Endometrial microvascular endothelial cells (primary cell): ENCODE measurements around the gene ELOVL6. TPM values are rescaled to one million over a fixed set of nuclear protein-coding genes. Genes with fewer than 3 reads are reported as not detected.
"Not testable (repeated sequence)": the region's sequence is repeated elsewhere in the genome, so short reads cannot be mapped to it uniquely, and the experiment has no call there.

Experiments used
- in situ Hi-C: cut with HindIII; loops from 2 replicates; pipeline ENCODE4 v1.10.0; 2017; ENCODE audit warnings: low sequenced_read_pairs, low pct_unique_long_range_greater_than_20kb; ENCODE audit errors: inconsistent ontology term
- total RNA-seq: library from RNA; depleted of rRNA; stranded (reverse); fragments of >200 nt; gene quantifications from one replicate; pipeline ENCODE4 v1.2.3, GENCODE V29; 2015; ENCODE audit errors: inconsistent ontology term

Gene ELOVL6
- total RNA-seq, 1 donor from 2014 or later: 7.7 TPM

GRCh38 chr4:110059556-110060191 lies 138.7 kb downstream of the ELOVL6 start:
- in situ Hi-C loops: no loop called here

- in situ Hi-C loops: no loop called here
Measured at GRCh38 chr4:110058677-110059076, 139.7 kb downstream of the ELOVL6 start.

DNA sequence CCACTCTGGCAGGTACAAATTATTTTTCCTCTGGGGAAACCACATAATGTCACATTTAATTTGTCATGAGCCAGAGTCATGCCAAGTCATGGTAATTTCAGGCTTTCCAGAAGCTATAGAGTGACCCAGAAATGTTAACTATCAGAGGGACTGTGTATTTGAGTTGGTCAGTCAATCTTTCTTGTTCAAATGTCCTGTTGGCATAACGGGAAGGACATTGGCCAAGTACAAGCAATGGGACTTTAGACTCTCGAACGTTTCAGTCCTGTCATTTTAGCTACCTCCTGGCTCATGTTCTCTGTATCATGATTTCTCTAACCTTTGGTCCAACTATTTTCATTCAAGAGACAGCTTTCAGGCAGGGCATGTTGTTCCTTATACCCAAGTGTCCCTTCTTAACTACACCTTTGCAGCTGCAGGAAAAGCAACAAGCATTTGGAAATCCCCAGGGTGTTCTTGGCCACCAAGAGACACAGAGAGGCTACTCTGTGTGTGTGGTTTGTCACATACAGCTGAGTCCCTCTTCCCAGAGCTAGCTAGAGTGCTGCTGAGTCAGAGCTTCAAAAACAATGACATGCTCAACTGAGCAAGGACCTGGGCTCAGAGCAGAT lies 143.2 kb downstream of the ELOVL6 start:
- in situ Hi-C loops: no loop called here

DNA sequence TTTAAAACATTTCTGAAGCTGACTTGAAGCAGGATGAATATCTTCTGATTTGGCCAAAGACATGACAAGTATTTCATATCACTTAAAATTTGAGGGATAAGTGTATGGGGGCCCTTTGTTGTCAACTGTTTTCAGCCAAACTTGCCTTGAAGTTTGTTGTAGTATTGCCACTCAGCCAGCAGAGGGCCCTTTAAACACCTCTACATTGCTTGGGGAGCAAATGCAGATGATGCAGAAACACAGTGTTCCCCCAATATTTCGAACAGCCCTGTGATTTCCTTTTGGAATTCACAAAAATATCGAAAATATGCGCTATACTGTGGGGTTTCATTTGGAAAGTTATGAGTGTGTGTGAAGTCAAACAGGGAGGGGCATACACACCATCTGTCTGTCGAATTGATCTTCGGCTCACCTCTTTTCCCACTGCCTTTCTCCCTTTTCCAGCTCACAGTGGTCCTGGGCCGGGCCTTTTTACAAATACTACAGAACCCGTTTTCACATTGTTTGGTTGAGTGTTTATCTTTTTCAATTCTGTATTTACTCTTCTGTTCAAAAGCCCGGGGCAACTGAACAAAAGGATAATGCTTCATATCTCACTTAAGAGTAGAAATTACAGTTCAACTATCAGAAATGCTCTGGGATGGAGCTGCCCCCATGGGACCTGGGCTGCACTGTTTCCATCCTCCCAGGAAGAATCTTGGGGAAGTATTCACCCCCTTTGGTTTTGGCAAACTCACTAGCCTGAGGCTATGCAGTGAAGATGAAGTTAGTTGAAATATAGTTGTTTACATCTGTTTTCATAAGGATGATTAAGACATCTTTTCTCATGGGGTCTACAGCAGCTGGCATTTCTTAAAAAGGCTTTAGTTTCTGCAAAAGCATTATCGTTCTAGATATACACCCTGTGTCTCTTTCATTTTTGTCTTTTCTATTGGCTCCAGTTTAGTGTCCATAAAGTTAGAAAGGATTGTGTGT lies 148.2 kb downstream of the ELOVL6 start:
- in situ Hi-C loops: no loop called here

DNA sequence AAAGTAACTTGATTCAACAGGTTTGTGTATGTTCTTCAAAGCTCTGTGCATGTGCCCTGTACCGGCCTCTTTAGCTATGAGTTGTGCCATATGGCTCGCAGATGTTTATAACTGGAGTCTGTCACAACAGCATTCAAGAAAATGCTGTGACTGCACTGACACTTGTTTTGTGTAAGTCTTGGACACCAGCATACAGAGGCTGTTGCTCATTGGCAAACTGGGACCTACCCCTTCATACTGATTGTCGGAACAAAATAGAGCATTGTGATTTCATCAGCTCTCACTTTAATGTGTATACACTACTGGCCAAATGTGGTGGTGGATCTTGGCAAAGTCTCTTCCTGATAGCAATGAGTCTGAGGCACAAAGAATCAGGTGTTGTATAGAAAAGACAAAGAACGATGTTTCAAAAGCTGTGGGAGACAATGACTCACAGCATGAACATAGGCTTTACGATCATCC lies 151.8 kb downstream of the ELOVL6 start:
- in situ Hi-C loops: no loop called here

DNA sequence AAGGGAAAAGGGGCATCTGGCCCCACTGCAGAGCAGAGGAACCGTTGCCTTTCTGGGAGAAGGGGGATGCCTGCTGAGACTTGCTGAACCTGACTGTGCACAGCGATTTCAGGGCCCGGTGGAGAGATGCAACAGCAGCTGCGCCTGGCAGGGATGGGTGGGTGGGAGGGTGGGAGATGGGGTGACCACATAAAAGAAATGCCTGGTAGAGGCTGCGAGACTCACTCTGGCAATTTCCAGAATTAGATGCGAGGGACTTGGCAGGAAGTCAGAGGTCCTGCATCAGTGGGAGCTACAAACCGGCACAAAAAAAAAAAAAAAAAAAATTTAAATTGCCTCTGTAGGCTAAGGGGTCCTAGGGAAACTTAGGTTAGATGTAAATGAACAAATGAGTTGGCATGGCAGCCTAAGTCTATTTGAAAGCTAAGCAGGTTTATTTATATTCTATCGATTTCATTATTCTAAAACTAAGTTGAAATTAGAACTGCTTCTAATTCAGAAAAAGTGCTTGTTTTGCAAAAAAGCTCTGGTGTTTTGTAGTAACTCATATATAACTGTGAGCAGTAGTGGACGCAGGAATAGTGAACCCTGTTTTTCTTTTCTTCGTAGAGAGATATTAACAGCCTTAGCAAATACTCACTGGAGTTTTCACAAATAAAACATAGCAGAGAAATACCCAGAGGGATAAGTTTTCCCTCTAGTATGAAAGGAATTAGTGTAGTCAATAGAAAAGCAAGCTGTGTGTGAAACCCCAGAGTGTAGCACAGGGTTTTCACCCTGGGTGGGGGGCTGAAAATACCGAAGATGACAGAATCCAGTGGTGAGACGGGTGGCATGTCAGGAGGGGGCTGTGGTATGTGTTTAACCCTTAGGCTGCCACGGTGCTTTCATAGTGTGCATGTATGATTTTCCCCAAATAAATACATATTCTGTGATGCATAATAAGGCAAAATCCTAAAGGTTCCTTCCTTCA lies 155.6 kb downstream of the ELOVL6 start:
- in situ Hi-C loops: no loop called here

- in situ Hi-C loops: no loop called here
Measured at GRCh38 chr4:110041735-110042134, 156.7 kb downstream of the ELOVL6 start.

DNA sequence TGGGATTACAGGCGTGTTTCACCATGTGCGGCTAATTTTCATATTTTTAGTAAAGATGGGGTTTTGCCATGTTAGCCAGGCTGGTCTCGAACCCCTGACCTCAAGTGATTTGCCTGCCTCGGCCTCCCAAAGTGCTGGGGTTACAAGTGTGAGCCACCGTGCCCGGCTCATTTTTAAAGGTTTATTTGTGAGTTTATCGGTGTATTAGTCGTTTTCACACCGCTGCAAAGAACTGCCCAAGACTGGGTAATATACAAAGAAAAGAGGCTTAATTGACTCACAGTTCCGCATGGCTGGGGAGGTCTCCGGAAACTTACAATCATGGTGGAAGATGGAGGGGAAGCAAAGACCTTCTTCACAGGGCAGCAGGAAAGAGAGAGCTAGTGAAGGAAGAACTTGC lies 159.3 kb downstream of the ELOVL6 start:
- in situ Hi-C loops: not testable (repeated sequence)

GRCh38 chr4:110034026-110034393 lies 164.4 kb downstream of the ELOVL6 start:
- in situ Hi-C loops: no loop called here

DNA sequence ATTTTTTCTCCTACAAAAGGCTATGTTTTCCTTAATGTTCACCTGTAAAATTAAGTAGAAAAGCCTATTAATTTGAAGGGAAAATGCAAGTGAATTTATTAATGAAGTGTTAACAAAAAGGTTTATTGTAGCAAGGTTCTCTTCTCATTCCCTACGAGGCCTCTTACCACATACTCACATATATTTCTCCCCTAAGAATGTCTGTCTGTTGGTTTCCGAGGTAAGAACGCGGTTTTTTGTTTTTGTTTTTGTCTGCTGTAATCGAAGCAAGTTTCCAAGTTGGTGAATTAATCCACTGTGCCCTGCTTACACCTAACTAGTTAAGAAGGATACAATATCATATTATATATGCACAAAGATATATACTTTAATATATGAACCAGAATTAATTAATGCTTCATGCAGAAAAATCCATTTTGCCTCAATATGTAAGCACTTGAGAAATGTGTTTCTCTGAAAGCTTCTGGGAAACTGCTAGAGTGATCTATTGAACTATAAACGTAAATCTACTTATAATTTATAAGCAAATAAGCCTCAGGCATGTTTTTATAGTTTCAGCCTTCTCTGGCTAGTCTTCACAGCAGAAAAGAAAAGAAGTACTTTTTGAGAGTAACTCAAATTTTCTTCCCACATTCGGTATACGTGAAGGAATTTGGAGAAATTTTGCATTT lies 164.9 kb downstream of the ELOVL6 start:
- in situ Hi-C loops: no loop called here

DNA sequence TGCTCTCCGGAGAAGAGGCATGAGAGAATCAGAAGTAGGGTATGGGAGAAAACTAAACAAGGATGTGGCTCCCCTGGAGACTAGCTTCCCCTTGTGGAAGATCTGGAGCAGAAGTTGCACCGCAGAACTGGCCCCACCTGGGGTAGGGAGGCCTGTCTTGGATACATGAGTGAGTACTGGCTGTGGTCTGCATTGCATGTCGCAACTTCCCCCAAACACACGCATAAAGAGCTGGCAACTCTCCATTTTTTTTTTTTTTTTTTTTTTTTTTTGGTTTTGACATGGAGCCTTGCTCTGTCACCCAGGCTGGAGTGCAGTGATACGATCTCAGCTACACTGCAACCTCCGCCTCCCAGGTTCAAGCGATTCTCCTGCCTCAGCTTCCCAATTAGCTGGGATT lies 165.8 kb downstream of the ELOVL6 start:
- in situ Hi-C loops: no loop called here

- in situ Hi-C loops: no loop called here
Measured at GRCh38 chr4:110025718-110026117, 172.7 kb downstream of the ELOVL6 start.

- in situ Hi-C loops: no loop called here
Measured at GRCh38 chr4:110025056-110025455, 173.4 kb downstream of the ELOVL6 start.

DNA sequence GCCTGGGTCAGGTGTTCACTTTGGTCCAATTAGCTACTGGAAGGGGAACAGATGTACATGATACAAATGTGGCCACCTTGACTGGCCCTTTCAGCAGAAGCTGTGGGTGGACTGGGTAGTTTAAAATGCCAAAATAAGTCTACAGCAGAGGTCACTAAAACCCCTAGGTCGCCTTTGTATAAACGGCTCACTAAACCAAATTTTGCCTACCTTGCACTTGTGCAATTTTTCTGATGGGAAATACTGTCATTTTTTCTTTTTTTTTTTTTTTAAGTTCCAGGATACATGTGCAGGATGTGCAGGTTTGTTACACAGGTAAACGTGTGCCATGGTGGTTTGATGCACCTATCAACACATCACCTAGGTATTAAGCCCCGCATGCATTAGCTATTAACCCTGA lies 176.0 kb downstream of the ELOVL6 start:
- in situ Hi-C loops: no loop called here

- in situ Hi-C loops: no loop called here
Measured at GRCh38 chr4:110020646-110021443, 177.6 kb downstream of the ELOVL6 start.

DNA sequence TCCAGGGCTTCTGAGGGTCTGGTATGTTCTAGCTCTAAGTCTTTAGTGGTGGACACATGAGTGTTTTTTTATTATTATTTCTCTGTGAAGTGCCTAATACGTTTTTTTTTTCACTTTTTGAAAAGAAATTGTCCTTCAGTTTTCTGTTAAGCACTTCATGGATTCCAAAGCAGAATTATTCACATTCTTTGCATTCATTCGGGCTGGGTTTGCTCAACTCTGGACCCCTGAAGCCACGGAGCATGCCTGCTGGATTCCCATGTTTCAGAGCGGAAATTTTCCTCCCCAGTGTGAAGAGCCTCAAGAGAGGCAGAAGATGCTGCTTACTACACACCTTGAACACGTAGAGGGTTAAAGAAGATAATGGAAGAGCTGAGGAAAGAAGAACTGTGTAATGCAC lies 178.3 kb downstream of the ELOVL6 start:
- in situ Hi-C loops: no loop called here

DNA sequence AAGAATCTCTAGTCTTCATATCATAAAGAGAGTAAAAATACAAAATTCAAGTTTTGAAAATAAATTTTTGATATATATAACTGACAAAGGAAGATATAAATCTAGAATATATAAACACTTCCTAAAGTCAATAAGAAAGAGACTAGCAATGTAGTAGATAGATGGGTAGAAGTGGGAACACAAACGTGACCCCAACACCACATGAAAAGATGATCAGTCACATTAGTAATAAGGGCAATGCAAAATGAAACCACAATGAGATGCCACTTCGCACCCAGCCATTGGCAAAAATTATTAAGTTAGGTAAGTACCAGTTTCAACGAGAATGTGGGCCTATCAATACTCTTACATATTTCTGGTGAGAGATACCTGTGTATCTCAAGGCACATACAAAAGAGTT lies 179.3 kb downstream of the ELOVL6 start:
- in situ Hi-C loops: no loop called here
